ENCODE results near the gene SULT4A1. TPM values are rescaled to one million over a fixed set of nuclear protein-coding genes. Genes with fewer than 3 reads are reported as not detected.

The SULT4A1 gene
- total RNA-seq, 4 donors from 2014 or later: not detected

DNA sequence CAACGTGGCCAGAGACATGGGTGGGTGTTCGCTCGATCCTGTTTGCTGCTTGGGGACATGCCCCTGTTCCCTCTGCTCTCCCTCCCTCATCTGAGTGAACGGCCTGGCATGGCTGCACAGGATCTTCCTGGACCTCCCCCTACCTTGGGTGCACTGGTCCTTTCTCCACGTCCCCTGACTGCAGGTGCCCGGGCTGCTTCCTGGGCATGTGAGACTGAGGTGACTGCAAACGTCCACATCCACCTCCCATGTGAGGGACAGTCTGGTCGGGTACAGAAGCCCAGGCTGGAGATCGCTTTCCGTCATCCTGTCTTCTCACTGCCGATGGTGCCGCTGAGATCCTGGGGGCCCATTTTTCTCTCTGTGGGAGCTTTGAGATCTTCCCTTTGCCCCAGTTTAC, 11.8 kb downstream of the SULT4A1 start:
- no peak for DNase-seq
- H3K27ac ChIP-seq: no peak overlapping the region
- H3K4me3 ChIP-seq (replicated peaks in 1 of 3): no peak overlapping the region
- TF ChIP-seq POLR2A (IDR thresholded peaks at IDR 0.05): no peak
- TF ChIP-seq, protein P1, sequence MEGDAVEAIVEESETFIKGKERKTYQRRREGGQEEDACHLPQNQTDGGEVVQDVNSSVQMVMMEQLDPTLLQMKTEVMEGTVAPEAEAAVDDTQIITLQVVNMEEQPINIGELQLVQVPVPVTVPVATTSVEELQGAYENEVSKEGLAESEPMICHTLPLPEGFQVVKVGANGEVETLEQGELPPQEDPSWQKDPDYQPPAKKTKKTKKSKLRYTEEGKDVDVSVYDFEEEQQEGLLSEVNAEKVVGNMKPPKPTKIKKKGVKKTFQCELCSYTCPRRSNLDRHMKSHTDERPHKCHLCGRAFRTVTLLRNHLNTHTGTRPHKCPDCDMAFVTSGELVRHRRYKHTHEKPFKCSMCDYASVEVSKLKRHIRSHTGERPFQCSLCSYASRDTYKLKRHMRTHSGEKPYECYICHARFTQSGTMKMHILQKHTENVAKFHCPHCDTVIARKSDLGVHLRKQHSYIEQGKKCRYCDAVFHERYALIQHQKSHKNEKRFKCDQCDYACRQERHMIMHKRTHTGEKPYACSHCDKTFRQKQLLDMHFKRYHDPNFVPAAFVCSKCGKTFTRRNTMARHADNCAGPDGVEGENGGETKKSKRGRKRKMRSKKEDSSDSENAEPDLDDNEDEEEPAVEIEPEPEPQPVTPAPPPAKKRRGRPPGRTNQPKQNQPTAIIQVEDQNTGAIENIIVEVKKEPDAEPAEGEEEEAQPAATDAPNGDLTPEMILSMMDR (IDR thresholded peaks at IDR 0.05): no peak
- WGBS, 2 donors: 70 to 79% methylated on average over 12 of the region's 12 CpGs
- no peaks in the 10 kb centered on the region for H3K9me3 ChIP-seq
- no peaks in the 10 kb centered on the region for H3K27me3 ChIP-seq
- no peaks in the 10 kb centered on the region for H3K36me3 ChIP-seq
- no peaks in the 10 kb centered on the region for H3K4me1 ChIP-seq
- intact Hi-C loops (cut with DNase I): no loop called here

GRCh38 chr22:43849731-43850130, 12.6 kb downstream of the SULT4A1 start:
- H3K4me1 ChIP-seq: no peaks in the 10 kb centered on the region
- H3K9me3 ChIP-seq: no peaks in the 10 kb centered on the region
- H3K27me3 ChIP-seq: no peaks in the 10 kb centered on the region
- H3K27ac ChIP-seq: no peak overlapping the region
- WGBS, 2 donors: 84 to 86% methylated on average over 13 of the region's 13 CpGs
- no peak overlapping the region for H3K4me3 ChIP-seq (replicated peaks in 1 of 3)
- TF ChIP-seq, protein P1 (IDR thresholded peaks at IDR 0.05): no peak
- TF ChIP-seq POLR2A (IDR thresholded peaks at IDR 0.05): no peak
- H3K36me3 ChIP-seq: no peaks in the 10 kb centered on the region
- intact Hi-C loops (cut with DNase I): no loop called here
- DNase-seq: no peak

DNA sequence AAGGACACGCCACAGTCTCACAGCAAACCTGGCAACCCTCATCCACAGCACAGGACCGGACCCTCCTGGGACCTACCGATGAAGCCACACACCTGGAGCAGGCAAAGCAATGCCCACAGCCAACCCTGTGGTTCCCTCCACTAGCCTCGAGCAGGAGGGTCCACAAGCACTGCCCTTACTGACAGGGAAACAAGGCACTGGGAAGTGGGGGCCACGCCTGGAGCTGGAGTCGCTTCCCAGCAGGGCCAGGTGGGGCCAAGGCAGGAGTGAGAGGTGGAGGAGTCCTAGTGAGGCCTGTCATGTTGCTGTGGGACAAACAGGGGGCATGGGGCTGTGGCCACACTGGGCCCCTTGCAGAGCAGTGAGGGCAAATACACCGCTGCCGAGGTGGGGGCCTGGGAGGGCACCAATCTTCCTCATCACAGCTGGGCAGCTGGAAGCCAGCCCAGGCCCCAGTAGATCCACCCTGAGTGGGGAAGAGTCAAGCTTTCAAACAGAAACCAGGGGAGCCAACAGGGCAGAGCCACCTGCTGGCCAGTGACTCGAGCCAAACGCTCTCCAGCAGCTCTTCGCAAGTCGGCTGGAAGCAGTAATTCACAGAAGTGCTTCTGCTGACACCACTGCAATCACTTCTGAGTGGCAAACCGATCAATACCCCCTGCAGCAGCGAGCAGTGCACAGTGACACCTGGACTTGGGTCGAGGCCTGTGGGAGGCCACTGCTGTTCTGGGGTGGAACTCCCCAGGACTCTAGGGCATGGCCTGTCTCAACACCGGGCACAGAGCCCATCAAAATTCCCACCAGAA, 13.7 kb downstream of the SULT4A1 start:
- H3K36me3 ChIP-seq: no peaks in the 10 kb centered on the region
- intact Hi-C loops (cut with DNase I): no loop called here
- no peak overlapping the region for H3K4me3 ChIP-seq (replicated peaks in 1 of 3)
- 46% methylated on average over 8 to 12 of the region's 16 CpGs for WGBS, 2 donors
- no peaks in the 10 kb centered on the region for H3K27me3 ChIP-seq
- H3K27ac ChIP-seq: no peak overlapping the region
- H3K9me3 ChIP-seq: no peaks in the 10 kb centered on the region
- peak; percentile 12 to 19 for DNase-seq
- no peaks in the 10 kb centered on the region for H3K4me1 ChIP-seq
- TF ChIP-seq, protein P1 (IDR thresholded peaks at IDR 0.05): peak in 1 of 6 experiments; percentile 42
- no peak for TF ChIP-seq POLR2A (IDR thresholded peaks at IDR 0.05)

DNA sequence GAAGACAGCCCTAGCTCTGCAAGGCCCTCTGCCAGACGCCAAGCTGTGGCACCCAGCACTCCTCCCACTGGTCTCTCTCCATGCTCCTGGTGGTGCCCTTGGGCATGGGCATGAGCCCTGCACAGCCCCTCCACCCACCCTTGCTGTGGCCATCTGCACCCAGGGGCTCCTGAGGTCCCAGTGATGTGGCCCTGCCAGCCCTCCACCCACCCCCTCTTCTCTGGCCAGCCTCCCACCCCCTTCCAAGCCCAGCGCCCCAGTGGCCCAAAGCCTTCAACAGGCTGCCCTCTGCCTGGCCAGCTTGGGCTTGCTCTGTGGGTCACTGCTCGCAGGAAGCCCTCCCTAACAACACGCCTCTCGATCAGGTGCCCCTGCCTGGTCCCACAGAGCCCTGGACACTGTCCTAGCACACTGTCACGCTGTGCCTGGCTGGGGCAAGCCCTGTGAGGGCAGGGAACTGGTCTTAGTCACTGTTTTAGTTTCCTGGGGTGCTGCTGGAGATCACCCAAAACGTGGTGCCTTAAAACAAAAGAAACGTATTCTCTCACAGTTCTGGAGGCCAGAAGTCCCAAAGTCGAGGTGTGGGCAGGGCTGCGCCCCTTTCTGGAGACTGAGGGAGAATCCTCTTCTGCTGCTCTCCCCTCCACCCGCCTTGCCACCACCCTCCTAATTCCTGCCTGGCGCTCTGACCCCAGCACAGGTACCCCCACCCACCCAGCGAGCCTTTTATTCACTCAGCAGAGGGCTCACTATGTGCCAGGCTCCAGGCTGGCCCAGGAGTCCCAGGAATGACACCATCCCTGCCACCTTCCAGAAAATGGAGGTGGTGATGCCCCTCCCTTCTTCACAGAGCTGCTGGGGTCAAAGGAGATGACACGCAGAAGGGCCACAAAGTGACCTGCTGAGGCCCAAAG, 14.7 kb downstream of the SULT4A1 start:
- 81 to 88% methylated on average over 9 of the region's 14 CpGs for WGBS, 2 donors
- Histone ChIP-seq H3K27ac (no peak overlapping the region), H3K36me3 (no peaks in the 10 kb centered on the region), H3K4me1 (no peaks in the 10 kb centered on the region), H3K27me3 (no peaks in the 10 kb centered on the region), H3K9me3 (no peaks in the 10 kb centered on the region), H3K4me3 (replicated peaks in 1 of 3) (no peak overlapping the region)
- DNase-seq: no peak
- intact Hi-C loops (cut with DNase I): no loop called here
- TF ChIP-seq, protein P1 (IDR thresholded peaks at IDR 0.05): no peak
- no peak for TF ChIP-seq POLR2A (IDR thresholded peaks at IDR 0.05)

All from thyroid gland (tissue), 4 donors.